Neural cell (in vitro differentiated cells): Measurements from ENCODE around the gene RRP15.

ENCODE experiments used
- EP300 ChIP-seq: fragments of 450-650 bp; conservative IDR thresholded peaks from 2 replicates; pipeline ENCODE4 v1.6.1; 2014; ENCODE audit warnings: antibody characterized with exemption, mild to moderate bottlenecking, moderate library complexity; ENCODE audit not compliant: poor library complexity, severe bottlenecking
- EZH2 ChIP-seq: fragments of 200-600, 300-800 bp; shearing (Covaris generic), sonication (generic); IDR thresholded peaks from 2 replicates; pipeline ENCODE4 v1.6.1; 2014; ENCODE audit warnings: antibody characterized with exemption, low read length, borderline replicate concordance, mild to moderate bottlenecking; ENCODE audit not compliant: insufficient read depth, poor library complexity, severe bottlenecking
- MXI1 ChIP-seq: fragments of 450-650 bp; conservative IDR thresholded peaks from 2 replicates; pipeline ENCODE4 v1.6.1; 2014; ENCODE audit warnings: antibody characterized with exemption, mild to moderate bottlenecking; ENCODE audit not compliant: poor library complexity, severe bottlenecking
- POLR2AphosphoS5 ChIP-seq: IDR thresholded peaks from 2 replicates; pipeline ENCODE4 v1.6.1; 2012
- RAD21 ChIP-seq: fragments of 450-650 bp; conservative IDR thresholded peaks from 2 replicates; pipeline ENCODE4 v1.6.1; 2014; ENCODE audit warnings: antibody characterized with exemption, mild to moderate bottlenecking, moderate library complexity
- TF ChIP-seq, protein P1 (sequence below): fragments of 450-650 bp; IDR thresholded peaks from 2 replicates; pipeline ENCODE4 v1.5.1; 2014; ENCODE audit warnings: antibody characterized with exemption, mild to moderate bottlenecking, moderate library complexity; ENCODE audit not compliant: poor library complexity, severe bottlenecking
- TF ChIP-seq, protein P2 (sequence below): IDR thresholded peaks from 2 replicates; pipeline ENCODE4 v1.6.1; 2012; ENCODE audit warnings: borderline replicate concordance

DNA sequence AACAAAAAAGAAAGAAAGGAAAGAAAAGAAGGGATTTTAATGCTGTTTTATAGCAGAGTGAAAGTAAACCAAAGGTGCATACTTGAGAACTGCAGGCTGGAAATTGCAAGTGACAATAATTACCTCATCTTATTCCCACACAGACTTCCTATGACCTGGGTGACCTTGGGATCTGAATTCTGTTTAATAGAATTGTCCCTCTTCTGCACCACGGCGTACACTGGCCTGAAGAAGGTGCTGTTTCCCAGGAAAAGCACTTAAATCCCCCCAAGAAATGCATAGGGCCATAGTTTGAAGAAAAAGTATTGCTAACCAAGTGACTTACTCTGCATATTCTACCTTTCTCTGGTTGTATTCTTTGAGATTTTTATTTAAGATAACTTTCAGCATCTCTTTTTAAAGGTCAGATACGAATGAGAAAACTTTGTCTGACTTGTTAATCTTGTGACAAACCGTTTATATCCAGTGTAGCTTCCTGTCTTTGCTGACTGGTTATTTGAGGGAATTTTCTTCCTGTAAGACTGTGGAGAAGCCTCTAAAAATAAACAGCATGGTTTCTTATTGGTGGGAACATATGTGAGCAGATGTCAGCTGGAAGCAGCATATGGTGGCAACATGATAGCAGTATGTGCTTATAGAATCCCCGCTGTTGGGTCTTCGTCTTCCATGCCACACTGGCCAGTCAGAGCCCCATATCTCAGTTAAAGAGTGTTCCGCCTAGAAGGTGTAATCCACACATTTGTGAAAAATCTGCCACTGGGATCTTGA is 76.4 kb downstream of the RRP15 start:
- TF ChIP-seq, protein P1, sequence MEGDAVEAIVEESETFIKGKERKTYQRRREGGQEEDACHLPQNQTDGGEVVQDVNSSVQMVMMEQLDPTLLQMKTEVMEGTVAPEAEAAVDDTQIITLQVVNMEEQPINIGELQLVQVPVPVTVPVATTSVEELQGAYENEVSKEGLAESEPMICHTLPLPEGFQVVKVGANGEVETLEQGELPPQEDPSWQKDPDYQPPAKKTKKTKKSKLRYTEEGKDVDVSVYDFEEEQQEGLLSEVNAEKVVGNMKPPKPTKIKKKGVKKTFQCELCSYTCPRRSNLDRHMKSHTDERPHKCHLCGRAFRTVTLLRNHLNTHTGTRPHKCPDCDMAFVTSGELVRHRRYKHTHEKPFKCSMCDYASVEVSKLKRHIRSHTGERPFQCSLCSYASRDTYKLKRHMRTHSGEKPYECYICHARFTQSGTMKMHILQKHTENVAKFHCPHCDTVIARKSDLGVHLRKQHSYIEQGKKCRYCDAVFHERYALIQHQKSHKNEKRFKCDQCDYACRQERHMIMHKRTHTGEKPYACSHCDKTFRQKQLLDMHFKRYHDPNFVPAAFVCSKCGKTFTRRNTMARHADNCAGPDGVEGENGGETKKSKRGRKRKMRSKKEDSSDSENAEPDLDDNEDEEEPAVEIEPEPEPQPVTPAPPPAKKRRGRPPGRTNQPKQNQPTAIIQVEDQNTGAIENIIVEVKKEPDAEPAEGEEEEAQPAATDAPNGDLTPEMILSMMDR = peak; percentile 69
- TF ChIP-seq, protein P2, sequence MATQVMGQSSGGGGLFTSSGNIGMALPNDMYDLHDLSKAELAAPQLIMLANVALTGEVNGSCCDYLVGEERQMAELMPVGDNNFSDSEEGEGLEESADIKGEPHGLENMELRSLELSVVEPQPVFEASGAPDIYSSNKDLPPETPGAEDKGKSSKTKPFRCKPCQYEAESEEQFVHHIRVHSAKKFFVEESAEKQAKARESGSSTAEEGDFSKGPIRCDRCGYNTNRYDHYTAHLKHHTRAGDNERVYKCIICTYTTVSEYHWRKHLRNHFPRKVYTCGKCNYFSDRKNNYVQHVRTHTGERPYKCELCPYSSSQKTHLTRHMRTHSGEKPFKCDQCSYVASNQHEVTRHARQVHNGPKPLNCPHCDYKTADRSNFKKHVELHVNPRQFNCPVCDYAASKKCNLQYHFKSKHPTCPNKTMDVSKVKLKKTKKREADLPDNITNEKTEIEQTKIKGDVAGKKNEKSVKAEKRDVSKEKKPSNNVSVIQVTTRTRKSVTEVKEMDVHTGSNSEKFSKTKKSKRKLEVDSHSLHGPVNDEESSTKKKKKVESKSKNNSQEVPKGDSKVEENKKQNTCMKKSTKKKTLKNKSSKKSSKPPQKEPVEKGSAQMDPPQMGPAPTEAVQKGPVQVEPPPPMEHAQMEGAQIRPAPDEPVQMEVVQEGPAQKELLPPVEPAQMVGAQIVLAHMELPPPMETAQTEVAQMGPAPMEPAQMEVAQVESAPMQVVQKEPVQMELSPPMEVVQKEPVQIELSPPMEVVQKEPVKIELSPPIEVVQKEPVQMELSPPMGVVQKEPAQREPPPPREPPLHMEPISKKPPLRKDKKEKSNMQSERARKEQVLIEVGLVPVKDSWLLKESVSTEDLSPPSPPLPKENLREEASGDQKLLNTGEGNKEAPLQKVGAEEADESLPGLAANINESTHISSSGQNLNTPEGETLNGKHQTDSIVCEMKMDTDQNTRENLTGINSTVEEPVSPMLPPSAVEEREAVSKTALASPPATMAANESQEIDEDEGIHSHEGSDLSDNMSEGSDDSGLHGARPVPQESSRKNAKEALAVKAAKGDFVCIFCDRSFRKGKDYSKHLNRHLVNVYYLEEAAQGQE = no peak
- no peak for TF ChIP-seq POLR2AphosphoS5
- TF ChIP-seq MXI1 = no peak
- no peak for TF ChIP-seq EZH2
- no peak for TF ChIP-seq EP300
- peak; percentile 73 for TF ChIP-seq RAD21
